Astrocyte of the cerebellum (primary cell): ENCODE measurements around the gene ADIPOR2.

Experiments
- DNase-seq: peaks from one replicate; pipeline ENCODE4 v3.0.0-alpha.2; 2011; ENCODE audit warnings: low read depth
- H3K4me3 ChIP-seq: 2 replicates; pipeline ENCODE4 v1.5.1; 2011; ENCODE audit warnings: mild to moderate bottlenecking, low read depth, low read length, moderate library complexity
- in situ Hi-C: cut with HindIII; loops from 2 replicates; pipeline ENCODE4 v1.10.0; 2017; ENCODE audit warnings: low sequenced_read_pairs
- TF ChIP-seq, protein P1 (sequence below): IDR thresholded peaks from 2 replicates; pipeline ENCODE4 v1.5.1; 2012; ENCODE audit warnings: low read length, low read depth, moderate library complexity, mild to moderate bottlenecking; ENCODE audit errors: missing control alignments

Gene ADIPOR2

DNA sequence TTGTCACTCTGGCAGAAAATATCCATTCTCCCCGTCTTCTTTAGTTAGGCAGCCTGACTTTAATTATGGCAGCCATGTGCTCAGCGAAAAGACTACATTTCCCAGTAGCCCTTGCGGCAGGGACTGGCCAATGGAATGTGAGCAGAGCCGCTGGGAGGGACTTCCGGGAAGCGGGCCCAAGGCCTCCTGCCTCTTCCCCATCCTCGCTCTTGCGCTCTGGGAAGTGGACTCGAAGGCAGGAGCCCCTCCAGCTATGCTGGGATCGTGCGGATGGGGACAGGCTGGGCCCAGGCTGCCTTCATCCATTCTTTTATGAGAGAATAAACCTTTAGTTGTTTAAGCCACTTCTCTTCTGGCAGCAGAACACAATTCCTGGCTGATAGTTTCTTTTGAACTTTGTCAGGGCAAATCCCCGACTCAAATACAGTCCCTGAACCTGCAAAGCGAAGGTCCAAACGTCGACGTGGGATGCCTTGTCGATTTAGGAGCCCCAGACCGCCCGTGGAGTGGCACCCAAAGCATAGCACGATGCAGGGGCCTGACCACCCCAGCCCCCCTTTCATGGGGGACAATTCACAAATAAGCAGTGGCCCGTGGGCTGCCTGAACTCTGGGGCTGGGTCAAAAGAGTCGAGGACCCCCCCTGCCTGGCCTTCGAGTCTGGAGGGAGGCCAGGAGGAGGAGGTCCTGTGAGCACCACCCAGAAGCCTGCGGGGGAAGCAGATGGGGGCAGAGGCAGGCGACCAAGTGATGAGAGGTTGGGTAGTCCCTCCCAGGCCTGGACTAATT, 113.9 kb downstream of the ADIPOR2 start:
- DNase-seq = peak; percentile 64
- TF ChIP-seq, protein P1, sequence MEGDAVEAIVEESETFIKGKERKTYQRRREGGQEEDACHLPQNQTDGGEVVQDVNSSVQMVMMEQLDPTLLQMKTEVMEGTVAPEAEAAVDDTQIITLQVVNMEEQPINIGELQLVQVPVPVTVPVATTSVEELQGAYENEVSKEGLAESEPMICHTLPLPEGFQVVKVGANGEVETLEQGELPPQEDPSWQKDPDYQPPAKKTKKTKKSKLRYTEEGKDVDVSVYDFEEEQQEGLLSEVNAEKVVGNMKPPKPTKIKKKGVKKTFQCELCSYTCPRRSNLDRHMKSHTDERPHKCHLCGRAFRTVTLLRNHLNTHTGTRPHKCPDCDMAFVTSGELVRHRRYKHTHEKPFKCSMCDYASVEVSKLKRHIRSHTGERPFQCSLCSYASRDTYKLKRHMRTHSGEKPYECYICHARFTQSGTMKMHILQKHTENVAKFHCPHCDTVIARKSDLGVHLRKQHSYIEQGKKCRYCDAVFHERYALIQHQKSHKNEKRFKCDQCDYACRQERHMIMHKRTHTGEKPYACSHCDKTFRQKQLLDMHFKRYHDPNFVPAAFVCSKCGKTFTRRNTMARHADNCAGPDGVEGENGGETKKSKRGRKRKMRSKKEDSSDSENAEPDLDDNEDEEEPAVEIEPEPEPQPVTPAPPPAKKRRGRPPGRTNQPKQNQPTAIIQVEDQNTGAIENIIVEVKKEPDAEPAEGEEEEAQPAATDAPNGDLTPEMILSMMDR = no peak
- no peak overlapping the region for H3K4me3 ChIP-seq
- in situ Hi-C loops = loop anchor here (25.0 kb wide), 1 partner anchor 133 kb away; no protein-coding TSS in a partner anchor

DNA sequence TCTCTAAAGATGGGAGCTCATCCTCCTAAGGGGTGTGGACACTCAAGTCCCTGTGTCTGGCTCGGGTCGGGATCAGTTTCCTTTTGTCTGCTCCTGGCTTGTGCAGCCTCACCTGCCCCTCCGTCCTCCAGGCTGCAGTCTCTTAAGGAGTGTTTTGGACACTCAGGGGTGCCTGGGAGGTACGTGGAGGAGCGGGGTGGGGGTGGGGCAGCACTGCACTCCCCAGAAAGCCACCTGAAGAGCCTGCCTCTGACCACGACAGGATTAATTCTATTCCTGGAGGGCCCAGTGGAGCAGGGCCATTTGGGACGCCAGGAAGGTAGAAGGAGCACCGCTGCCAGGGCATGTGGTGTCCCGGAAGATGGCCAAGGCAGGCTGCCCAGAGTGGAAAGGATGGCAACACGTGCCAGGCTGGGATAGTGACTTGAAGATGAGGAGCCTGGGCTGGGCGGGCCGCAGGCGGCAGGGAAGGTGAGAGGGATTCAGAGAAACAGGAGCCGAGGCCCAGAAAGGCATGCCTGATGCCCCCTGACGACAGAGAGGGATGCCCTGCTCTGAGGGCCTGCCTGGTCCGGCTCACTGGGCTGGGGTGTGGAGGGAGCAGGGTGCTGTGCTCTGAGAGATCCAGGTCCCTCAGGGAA, 114.7 kb downstream of the ADIPOR2 start:
- H3K4me3 ChIP-seq = no peak overlapping the region
- in situ Hi-C loops = loop anchor here (25.0 kb wide), 1 partner anchor 132 kb away; no protein-coding TSS in a partner anchor
- no peak for DNase-seq
- TF ChIP-seq, protein P1 = no peak

DNA sequence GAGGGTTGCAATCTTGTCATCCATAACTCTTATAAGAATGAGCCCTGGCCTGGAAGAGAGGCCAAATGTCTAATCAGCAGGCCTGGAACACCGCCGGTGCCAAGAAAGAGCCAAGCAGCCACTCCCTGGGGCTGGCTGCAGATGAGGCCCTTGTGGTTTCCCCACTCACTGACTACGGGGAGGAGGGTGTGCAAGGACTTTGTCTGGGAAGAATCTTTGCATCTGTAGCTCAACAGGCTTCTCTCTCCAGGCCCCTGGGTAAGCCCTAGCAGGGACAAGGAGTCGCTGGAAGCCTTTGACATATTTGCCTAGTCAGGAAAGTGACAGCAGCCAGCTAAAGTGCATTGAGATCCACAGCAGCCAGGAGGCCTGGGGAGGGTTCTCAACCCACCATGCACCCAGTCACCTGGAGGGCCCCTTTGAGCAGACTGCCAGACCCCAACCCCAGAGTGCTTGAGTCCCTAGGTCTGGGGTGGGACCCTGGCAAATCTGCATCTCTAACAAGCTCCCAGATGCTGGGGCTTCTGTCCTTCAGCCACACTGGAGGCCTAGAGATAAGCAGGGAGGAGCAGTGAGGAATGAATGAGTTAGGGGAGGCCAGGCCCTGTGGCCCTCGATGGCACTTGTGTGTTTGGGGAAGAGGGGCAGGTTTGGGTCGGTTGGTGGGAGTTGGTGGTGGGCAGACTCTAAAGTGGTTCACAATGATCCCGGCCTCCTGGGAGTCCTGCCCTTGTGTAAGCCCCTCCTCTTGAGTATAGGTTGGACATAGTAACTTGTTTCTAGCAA, 115.6 kb downstream of the ADIPOR2 start:
- TF ChIP-seq, protein P1 = no peak
- in situ Hi-C loops = loop anchor here (25.0 kb wide), 1 partner anchor 131 kb away; no protein-coding TSS in a partner anchor

DNA sequence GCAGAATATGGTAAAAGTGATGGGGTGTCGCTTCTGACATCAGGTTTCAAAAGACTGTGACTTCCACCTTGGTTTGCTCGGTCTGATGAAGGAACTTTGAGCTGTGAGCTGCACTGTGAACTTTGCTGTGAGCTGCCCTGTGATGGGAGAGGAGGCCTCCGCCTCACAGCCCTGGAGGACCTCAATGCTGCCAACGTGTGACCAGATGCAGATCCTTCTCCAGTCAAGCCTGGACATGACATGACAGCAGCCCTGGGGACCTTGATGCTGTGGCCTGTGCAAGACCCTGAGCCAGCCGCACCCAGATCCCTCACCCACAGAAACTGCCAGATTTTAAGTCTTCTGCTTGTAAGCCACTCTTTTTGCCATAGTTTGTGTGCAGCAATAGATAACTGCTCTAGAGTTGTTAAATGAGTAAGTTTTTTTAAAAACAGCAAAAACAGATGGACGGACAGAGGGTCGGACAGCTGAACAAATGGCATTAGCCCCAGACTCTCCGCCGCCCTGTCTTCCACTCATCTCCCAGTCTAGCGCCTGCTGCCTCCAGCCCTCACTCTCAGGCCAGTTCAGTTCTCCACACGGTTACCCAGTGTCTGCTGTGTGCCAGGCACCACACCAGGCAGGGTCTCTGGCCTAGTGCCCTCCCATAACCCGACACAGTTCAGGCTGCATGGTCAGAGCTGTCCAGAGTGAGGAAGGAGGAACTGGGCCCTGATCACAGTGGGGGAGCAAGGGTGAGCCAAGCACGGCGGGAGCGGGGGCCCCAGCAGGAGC, 116.4 kb downstream of the ADIPOR2 start:
- DNase-seq = no peak
- H3K4me3 ChIP-seq = no peak overlapping the region
- TF ChIP-seq, protein P1 = no peak
- in situ Hi-C loops = loop anchor here (25.0 kb wide), 1 partner anchor 130 kb away; no protein-coding TSS in a partner anchor

More for the DNA sequence above, 115.6 kb downstream of the ADIPOR2 start:
- no peak for DNase-seq
- H3K4me3 ChIP-seq = no peak overlapping the region

DNA sequence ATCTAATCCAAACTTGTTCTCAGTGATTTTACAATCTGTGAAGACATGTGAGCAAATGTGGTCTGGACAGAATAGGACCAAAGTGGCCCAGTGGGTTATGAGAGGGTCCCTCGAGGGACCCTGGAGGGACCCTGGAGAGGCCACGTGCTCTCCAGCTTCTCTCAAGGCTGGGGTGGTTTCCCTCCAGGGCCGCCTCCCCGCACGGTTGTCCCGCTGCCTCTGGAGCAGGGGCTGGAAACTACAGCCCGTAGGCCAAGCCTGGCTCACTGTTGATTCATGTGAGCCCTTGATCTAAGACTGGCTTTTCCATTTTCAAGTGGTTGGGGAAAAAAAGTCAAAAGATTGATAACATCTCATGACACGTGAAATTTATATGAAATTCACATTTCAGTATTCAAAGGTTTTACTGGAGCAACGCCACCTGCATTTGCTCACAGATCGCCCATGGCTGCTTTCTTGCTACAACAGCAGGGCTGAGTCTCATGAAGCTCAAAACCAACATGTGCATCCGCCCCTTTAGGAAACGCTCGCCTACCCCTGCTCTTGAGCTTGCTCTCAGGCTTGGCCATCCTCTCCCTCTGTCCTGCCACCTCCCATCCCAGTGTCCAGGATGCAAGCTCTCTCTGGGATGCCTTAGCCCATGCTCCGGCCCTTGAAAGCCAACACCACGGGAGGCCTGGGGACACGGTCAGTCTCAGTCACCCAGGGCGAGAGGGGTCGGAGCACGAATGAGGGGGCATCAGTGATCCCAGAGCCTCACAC, 117.3 kb downstream of the ADIPOR2 start:
- no peak overlapping the region for H3K4me3 ChIP-seq
- in situ Hi-C loops = loop anchor here (25.0 kb wide), 1 partner anchor 129 kb away; no protein-coding TSS in a partner anchor
- TF ChIP-seq, protein P1 = no peak
- DNase-seq = no peak
